GM18907 (cell line): ENCODE measurements around the gene HSD11B2.
"Not testable (repeated sequence)": the region's sequence is repeated elsewhere in the genome, so short reads cannot be mapped to it uniquely, and the experiment has no call there.

Experiments used
- ATAC-seq: cut with Tn5 transposase; IDR thresholded peaks from one replicate; pipeline ENCODE4 v1.9.1; 2021; ENCODE audit warnings: mild to moderate bottlenecking, moderate library complexity; ENCODE audit not compliant: unreplicated experiment

Gene HSD11B2

GRCh38 chr16:67413978-67414911 is 16.7 kb upstream of the HSD11B2 start:
- ATAC-seq: no peak

DNA sequence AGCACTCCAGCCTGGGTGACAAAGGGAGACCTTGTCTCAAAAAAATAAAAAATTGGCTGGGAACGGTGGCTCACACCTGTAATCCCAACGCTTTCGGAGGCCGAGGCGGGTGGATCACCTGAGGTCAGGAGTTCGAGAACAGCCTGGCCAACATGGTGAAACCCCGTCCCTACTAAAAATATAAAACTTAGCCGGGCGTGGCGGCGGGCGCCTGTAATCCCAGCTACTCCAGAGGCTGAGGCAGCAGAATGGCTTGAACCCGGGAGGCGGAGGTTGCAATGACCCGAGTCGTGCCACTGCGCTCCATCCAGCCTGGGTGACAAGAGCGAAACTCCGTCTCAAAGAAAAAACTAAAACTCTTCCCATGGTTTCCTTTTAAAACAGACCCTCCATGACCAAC is 15.5 kb upstream of the HSD11B2 start:
- ATAC-seq: not testable (repeated sequence)

- ATAC-seq: peak; percentile 63
Measured at GRCh38 chr16:67415872-67416793, 14.8 kb upstream of the HSD11B2 start, which contains the start of gene ZDHHC1. Gene ZDHHC1 (minus strand): TSS chr16:67416477. CDS start chr16:67407775, 8,702 bp downstream.

GRCh38 chr16:67417333-67418061 is 13.4 kb upstream of the HSD11B2 start:
- no peak for ATAC-seq

GRCh38 chr16:67419502-67419901 is 11.4 kb upstream of the HSD11B2 start:
- no peak for ATAC-seq

- no peak for ATAC-seq
Measured at GRCh38 chr16:67419931-67420330, 11.0 kb upstream of the HSD11B2 start.

- no peak for ATAC-seq
Measured at GRCh38 chr16:67421030-67421429, 9.9 kb upstream of the HSD11B2 start.

- ATAC-seq: no peak
Measured at GRCh38 chr16:67423015-67423414, 7.9 kb upstream of the HSD11B2 start.

DNA sequence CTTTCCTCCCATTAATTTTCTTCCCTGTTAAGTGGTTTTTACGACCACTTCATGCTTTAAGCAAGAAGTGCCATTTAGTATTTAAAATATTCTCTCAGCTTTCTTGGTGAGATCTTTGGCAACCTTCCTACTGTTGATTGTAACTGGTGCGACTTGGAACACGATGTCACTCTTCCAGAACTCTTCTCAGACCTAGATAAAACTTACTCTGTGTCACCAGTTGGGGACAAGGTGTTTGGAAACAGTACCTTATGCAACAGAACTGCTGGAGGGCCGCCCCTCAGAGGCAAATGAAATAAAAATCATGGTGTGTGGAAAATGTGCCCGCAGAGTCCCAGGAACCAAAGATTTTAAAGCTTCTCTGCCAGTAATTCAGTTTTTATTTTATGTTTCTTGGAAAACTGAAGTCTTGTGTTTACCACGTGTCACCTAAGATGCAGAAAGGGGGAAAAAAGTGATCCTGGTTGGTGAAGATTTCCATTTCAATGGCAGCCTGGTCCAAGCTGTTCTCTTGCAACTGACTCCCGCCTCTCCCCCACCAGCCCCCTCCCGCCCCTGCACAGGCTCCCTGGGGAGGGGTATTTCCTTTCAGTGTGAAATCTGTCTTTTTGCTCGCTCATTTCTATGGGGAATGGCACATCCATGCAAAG is 7.2 kb upstream of the HSD11B2 start:
- ATAC-seq: no peak

DNA sequence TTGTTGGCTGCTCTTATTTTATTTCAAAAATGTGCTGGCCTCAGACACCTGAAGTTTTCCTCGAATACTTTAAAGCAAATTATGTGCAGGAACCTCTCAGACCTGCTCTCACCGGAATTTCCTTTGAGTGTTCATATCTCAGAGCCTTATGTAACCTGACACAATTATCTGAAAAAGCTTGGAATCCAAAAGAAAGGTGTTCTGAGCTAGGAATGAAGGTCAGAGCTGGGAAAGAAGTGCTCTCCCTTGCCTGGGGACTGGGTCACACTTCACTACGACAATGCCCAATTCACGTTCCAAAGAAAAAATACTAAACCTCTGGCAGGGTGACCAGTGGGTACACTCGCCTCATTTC is 6.7 kb upstream of the HSD11B2 start:
- ATAC-seq: no peak

GRCh38 chr16:67425061-67425460 is 5.9 kb upstream of the HSD11B2 start:
- no peak for ATAC-seq

DNA sequence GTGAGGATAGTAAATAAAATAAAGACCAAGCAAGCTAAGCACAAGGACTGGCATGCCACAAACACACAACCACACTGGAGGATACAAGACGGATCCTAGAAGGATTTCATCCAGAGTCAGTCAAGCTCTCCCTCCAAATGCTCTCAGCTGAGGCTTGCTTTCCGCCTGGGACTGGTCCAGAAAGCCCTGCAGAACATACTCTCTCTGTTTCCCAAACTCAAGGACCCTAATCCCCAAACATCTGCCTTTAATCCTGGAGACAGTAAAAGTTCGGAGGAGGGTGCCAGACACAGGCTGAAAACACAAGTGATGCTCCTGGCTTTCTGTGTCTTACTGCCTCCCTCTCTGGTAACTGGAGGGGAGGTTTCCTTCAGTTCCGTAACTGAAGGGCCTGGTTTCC is 5.3 kb upstream of the HSD11B2 start:
- ATAC-seq: no peak

DNA sequence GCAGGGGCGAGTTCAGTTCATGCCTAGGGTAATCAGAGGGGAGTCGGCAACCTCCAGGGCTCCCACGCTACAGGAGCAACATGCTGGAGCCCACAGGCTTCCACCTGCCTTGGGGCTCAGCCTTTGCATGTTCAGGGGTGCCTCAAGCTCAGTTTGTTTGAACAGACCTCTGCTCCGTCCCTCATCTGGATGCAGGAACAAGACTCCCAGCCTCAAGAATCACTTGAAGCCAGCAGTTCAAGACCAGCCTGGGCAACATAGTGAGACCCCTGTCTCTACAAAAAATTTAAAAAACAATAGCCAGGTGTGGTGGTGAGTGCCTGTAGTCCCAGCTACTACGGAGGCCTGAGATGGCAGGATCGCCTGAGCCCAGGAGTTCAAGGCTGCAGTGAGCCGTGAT is 4.9 kb upstream of the HSD11B2 start:
- no peak for ATAC-seq

DNA sequence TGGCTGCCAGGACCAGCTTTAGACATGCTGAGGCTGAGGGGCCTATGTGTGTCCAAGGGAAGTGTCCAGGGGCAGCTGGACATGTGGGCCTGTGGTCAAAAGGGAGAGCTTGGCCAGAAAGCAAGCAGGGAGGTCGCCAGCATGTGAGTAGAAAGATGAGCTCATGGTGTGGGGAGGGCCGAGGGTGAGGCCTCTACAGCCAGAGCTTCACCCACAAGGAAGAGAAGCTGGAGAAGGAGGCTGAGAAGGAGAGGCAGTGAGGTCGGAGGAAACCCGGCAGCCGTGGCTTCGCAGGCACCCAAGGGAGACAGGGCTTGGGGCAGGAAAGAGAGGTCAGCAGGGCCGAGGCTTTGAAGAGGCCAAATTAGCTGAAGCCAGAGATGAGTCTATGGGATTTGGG is 4.0 kb upstream of the HSD11B2 start:
- ATAC-seq: no peak

GRCh38 chr16:67428146-67428731 is 2.7 kb upstream of the HSD11B2 start:
- no peak for ATAC-seq

DNA sequence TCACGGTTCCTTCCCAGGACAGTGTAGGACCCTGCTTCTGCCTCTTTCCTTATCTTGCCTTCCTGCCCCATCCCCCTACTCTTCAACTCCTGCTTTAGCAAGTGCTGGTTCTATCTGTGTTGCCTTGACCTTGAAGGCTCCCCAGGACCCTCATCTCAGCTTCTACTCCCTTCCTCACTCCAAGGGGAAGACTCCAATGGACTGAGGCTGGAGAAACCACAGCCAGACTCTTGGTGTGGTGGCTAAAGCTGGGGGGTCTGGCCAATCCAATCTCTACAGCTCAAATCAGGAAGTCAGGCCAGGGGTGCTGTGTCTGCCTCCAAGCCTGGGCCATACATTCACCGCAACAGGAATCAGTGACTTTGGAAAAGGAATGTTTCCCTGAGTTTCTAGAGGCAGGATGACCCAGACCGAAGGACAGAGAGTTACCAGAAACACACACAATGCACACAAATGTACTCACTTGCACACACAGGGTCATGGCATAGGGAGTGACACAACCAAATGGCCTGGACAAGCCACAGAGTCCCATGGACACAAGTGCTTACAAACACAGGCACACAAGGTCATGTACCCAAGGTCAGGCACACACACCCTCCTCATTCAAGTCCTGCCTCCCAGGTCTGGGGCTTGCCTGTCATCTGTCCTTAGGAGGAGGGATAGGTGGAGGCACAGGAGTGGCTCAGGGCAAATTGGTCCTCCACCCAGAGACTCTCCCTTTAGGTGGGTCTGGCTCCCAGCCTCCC is 1.7 kb upstream of the HSD11B2 start:
- no peak for ATAC-seq

DNA sequence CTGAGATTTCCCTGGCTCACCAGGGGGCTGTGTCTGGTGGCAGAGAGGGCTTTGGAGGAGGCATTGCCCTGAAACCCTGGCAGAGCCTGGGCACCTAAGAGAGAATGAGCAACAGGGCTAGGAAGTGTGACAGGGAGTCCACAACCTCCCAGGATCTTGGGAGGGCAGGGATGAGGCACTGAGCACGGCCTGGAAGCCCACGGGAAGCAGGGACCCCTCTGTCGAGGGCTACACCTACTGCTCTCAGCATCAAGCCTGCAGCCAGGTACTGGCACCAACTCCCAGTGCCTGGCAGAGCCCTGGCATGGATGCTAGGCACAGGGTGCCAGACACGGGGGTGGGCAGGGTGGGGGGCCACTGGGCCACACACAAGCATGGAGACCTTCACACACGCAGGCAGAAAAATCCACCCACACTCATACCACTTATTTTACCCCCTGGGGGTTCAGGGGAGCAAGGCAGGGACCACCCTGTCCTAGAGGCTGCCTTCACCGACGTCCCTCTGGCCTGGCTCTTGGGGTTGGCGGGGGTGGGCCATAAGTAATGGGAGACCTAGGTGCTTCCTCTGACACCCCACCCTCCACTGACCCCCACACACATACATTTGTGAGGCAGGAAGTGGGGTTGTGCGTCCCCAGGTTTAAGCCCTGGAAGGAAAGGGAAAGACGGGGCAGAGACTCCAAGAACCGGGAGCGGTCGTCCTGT is 970 bp upstream of the HSD11B2 start:
- no peak for ATAC-seq

- no peak for ATAC-seq
Measured at GRCh38 chr16:67430504-67430976, 381 bp upstream of the HSD11B2 start.
